GM12892 (cell line): ENCODE measurements around the gene KLHL6.
"Not testable (repeated sequence)": the region's sequence is repeated elsewhere in the genome, so short reads cannot be mapped to it uniquely, and the experiment has no call there.

Source experiments
- POLR2A ChIP-seq: IDR thresholded peaks from 2 replicates; pipeline ENCODE4 v1.6.1; 2011; ENCODE audit warnings: low read depth, low read length, control low read depth
- POLR2AphosphoS5 ChIP-seq: IDR thresholded peaks from 2 replicates; pipeline ENCODE4 v1.6.1; 2011; ENCODE audit warnings: low read depth, low read length, control low read depth
- TAF1 ChIP-seq: IDR thresholded peaks from 2 replicates; pipeline ENCODE4 v1.6.1; 2011; ENCODE audit warnings: low read depth, mild to moderate bottlenecking, control low read depth, low read length, borderline replicate concordance

DNA sequence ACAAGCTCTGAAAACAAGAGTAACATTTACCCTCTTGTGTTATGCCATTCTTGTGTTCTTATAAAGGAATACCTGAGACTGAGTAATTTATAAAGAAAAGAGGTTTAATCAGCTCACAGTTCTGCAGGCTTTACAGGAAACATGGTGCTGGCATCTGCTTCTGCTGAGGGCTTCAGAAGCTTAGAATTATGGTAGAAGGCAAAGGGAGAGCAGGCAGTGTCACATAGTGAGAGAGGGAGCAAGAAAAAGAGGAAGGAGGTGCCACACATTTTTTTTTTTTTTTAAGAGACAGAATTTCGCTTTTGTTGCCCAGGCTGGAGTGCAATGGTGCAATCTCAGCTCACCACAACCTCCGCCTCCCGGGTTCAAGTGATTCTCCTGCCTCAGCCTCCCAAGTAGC lies 115.0 kb downstream of the KLHL6 start:
- TF ChIP-seq POLR2A, POLR2AphosphoS5, TAF1: not testable (repeated sequence)
